Adipocyte (in vitro differentiated cells): ENCODE data around the gene SBK1.

ENCODE experiments used
- DNase-seq: peaks from one replicate; pipeline ENCODE4 v3.0.0-alpha.2; 2015; ENCODE audit warnings: low read depth
- H3K27me3 ChIP-seq: replicated peaks from 2 replicates; pipeline ENCODE4 v1.7.0; 2013; ENCODE audit warnings: mild to moderate bottlenecking, low read length, moderate library complexity; ENCODE audit not compliant: control insufficient read depth, insufficient read depth
- H3K36me3 ChIP-seq: 2 replicates; pipeline ENCODE4 v1.7.0; 2013; ENCODE audit warnings: low read length, mild to moderate bottlenecking, moderate library complexity; ENCODE audit not compliant: control insufficient read depth, insufficient read depth, severe bottlenecking
- H3K4me1 ChIP-seq: 2 replicates; pipeline ENCODE4 v1.7.0; 2013; ENCODE audit warnings: mild to moderate bottlenecking, low read length, moderate library complexity; ENCODE audit not compliant: control insufficient read depth, insufficient read depth
- H3K4me3 ChIP-seq: 2 replicates; pipeline ENCODE4 v1.7.0; 2013; ENCODE audit warnings: mild to moderate bottlenecking, low read length, moderate library complexity
- H3K9ac ChIP-seq: 2 replicates; pipeline ENCODE4 v1.7.0; 2013; ENCODE audit warnings: mild to moderate bottlenecking, low read length, moderate library complexity
- H3K9me3 ChIP-seq: 2 replicates; pipeline ENCODE4 v1.7.0; 2013; ENCODE audit warnings: mild to moderate bottlenecking, low read length, moderate library complexity; ENCODE audit not compliant: control insufficient read depth

Gene SBK1

DNA sequence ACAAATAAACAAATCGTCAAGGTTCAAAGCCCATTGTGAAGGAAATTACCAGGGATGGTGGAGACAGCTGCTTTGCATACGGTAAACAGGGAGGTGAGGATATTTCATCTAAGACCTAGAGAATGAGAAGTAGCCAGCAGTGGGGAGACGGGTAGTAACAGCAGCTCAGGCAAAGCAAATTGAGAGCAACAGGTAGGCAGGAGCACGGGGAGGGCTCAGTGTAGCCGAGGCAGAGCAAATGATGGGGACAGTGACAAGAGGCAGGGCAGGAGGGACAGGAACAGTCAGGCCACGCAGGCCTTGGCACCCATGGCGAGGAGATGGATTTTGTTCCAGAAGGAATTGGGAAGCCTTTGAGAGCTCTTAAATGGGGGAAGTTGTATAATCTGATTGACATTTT, 29.0 kb upstream of the SBK1 start:
- Histone ChIP-seq H3K9me3 (peaks cover 6% of the 10 kb centered on the region), H3K4me1 (no peaks in the 10 kb centered on the region), H3K27me3 (peaks cover 59% of the 10 kb centered on the region), H3K9ac (no peak overlapping the region), H3K4me3 (no peak overlapping the region), H3K36me3 (no peaks in the 10 kb centered on the region)
- DNase-seq = no peak

DNA sequence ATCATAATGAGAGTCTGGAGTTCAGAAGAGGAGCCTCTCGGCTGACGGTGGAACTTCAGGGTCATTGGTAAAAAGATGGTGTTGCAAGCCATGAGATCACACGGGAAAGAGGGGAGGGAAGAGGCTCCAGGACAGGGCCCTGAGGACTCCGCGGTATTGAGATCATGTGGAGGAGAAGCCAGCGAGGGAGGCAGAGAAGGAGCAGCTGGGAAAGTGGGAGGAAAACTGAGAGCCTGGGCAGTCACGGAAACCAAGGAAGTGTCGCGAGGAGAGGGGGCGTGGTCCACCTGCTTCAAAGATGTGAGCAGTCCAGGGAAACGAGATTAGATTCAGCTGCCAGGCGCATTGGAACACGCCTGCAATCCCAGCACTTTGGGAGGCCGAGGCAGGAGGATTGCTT, 27.7 kb upstream of the SBK1 start:
- Histone ChIP-seq H3K4me1 (no peaks in the 10 kb centered on the region), H3K4me3 (no peak overlapping the region), H3K27me3 (peaks cover 50% of the 10 kb centered on the region), H3K9ac (no peak overlapping the region), H3K36me3 (no peaks in the 10 kb centered on the region), H3K9me3 (peaks cover 6% of the 10 kb centered on the region)
- DNase-seq = peak; percentile 38

GRCh38 chr16:28265822-28266221, 26.5 kb upstream of the SBK1 start:
- no peaks in the 10 kb centered on the region for H3K4me1 ChIP-seq
- peaks cover 6% of the 10 kb centered on the region for H3K9me3 ChIP-seq
- H3K27me3 ChIP-seq = peaks cover 39% of the 10 kb centered on the region

GRCh38 chr16:28267356-28267755, 25.0 kb upstream of the SBK1 start:
- H3K27me3 ChIP-seq = peaks cover 28% of the 10 kb centered on the region
- H3K9ac ChIP-seq = no peak overlapping the region
- DNase-seq = no peak
- H3K4me1 ChIP-seq = no peaks in the 10 kb centered on the region
- peaks cover 9% of the 10 kb centered on the region for H3K9me3 ChIP-seq
- H3K36me3 ChIP-seq = no peaks in the 10 kb centered on the region
- no peak overlapping the region for H3K4me3 ChIP-seq

More at GRCh38 chr16:28265822-28266221, 26.5 kb upstream of the SBK1 start:
- Histone ChIP-seq H3K36me3 (no peaks in the 10 kb centered on the region), H3K9ac (no peak overlapping the region), H3K4me3 (no peak overlapping the region)
- DNase-seq = no peak

GRCh38 chr16:28273511-28273910, 18.8 kb upstream of the SBK1 start:
- no peak for DNase-seq
- no peak overlapping the region for H3K4me3 ChIP-seq
- H3K9me3 ChIP-seq = peaks cover 3% of the 10 kb centered on the region

DNA sequence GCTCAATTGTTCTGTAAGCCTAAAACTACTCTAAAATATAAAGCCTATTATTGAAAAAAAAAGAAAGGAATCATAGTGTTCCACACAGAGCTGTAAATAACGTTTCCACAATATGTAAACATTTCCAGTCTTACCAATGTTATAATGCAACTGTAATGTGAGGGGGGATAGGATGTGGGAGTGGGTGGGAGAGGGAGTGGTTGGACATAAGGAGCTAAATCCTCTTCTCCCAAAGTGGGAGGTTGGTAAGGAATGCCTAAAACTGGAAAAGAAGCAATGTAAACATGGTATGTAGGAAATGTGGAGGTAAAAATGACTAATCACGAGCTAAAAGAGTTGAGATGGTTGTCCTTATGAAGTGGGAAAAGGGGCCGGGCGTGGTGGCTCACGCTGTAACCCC, 17.6 kb upstream of the SBK1 start:
- peaks cover 3% of the 10 kb centered on the region for H3K4me1 ChIP-seq
- no peaks in the 10 kb centered on the region for H3K36me3 ChIP-seq
- peaks cover 3% of the 10 kb centered on the region for H3K9me3 ChIP-seq
- no peak overlapping the region for H3K4me3 ChIP-seq
- DNase-seq = no peak
- peaks cover 40% of the 10 kb centered on the region for H3K27me3 ChIP-seq
- H3K9ac ChIP-seq = no peak overlapping the region

More at GRCh38 chr16:28273511-28273910, 18.8 kb upstream of the SBK1 start:
- Histone ChIP-seq H3K36me3 (no peaks in the 10 kb centered on the region), H3K4me1 (peaks cover 3% of the 10 kb centered on the region), H3K9ac (no peak overlapping the region), H3K27me3 (peaks cover 40% of the 10 kb centered on the region)

- H3K36me3 ChIP-seq = no peaks in the 10 kb centered on the region
- DNase-seq = no peak
- peaks cover 44% of the 10 kb centered on the region for H3K27me3 ChIP-seq
- no peak overlapping the region for H3K9ac ChIP-seq
- no peaks in the 10 kb centered on the region for H3K9me3 ChIP-seq
- H3K4me1 ChIP-seq = peaks cover 3% of the 10 kb centered on the region
- H3K4me3 ChIP-seq = no peak overlapping the region
These were observed 16.0 kb upstream of the SBK1 start for GRCh38 chr16:28276301-28276700.

- Histone ChIP-seq H3K9ac (peak overlapping the region; percentile 42), H3K4me1 (peaks cover 3% of the 10 kb centered on the region), H3K9me3 (no peaks in the 10 kb centered on the region), H3K27me3 (peaks cover 55% of the 10 kb centered on the region), H3K4me3 (peak overlapping the region; percentile 59), H3K36me3 (no peaks in the 10 kb centered on the region)
- peak; percentile 93 for DNase-seq
These were observed 14.6 kb upstream of the SBK1 start for GRCh38 chr16:28277537-28278388.

DNA sequence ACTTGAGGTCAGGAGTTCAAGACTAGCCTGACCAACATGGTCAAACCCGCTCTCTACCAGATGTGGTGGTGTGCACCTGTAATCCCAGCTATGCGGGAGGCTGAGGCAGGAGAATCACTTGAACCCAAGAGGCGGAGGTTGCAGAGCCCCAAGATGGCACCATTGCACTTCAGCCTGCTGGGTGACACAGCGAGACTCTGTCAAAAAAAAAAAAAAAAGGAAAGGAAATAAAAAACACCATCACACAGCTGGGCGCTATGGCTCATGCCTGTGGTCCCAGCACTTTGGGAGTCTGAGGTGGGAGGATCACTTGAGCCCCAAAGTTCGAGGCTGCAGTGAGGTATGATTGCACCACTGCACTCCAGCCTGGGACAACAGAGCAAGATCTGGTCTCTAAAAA, 13.3 kb upstream of the SBK1 start:
- H3K9me3 ChIP-seq = no peaks in the 10 kb centered on the region
- H3K36me3 ChIP-seq = no peaks in the 10 kb centered on the region
- DNase-seq = no peak
- H3K4me3 ChIP-seq = no peak overlapping the region
- peaks cover 3% of the 10 kb centered on the region for H3K4me1 ChIP-seq
- H3K9ac ChIP-seq = no peak overlapping the region
- peaks cover 52% of the 10 kb centered on the region for H3K27me3 ChIP-seq

DNA sequence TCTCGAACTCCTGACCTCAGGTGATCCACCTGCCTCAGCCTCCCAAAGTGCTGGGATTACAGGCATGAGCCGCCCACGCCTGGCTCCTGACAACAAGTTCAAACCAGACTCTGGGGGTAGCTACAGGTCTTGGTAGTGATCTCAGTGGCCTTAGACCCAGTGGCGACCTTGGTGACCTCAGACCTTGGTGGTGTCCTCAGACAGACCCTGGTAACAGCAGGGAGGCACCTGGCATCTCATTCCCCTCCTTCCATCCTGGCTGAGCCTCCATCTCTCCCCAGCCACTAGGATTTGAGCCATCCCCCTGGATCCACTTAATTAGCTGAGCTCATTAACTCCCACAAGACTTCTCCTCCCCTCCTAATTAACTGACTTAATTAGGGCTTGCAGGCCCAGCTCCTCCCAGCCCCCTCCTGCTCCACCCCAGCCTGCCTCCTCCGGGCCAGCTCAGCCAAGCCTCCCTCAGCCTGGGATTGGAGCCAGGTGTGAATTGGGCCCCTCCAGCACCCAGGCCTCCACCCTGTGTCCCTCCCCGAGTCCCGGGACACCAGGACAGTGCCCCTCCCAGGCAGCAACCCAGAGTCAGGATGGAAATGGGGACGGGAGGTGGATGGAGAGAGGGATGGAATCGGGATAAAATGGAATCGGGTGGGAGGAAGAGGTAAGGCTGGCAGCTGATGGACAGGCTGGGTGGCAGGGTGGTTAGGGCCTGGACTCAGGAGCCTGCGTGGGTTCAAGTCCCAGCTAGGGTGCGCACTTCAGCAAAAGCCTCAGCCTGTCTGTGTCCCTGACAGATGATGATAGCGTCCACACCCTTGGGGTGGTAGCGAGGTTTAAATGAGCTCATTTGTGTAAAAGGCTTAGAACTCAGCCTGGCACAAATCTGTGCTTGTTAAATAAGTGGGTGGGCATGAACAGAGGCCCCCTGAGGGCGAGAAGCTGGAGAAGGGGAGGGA, 11.2 kb upstream of the SBK1 start:
- Histone ChIP-seq H3K4me3 (no peak overlapping the region), H3K36me3 (no peaks in the 10 kb centered on the region), H3K4me1 (peaks cover 3% of the 10 kb centered on the region), H3K27me3 (peaks cover 52% of the 10 kb centered on the region), H3K9me3 (no peaks in the 10 kb centered on the region), H3K9ac (no peak overlapping the region)
- DNase-seq = no peak

GRCh38 chr16:28282045-28282444, 10.3 kb upstream of the SBK1 start:
- no peak for DNase-seq
- no peak overlapping the region for H3K4me3 ChIP-seq
- peaks cover 3% of the 10 kb centered on the region for H3K4me1 ChIP-seq
- H3K9me3 ChIP-seq = no peaks in the 10 kb centered on the region
- H3K9ac ChIP-seq = no peak overlapping the region
- no peaks in the 10 kb centered on the region for H3K36me3 ChIP-seq
- peaks cover 46% of the 10 kb centered on the region for H3K27me3 ChIP-seq
